Mesenchymal stem cell (in vitro differentiated cells and primary cell): ENCODE measurements around the gene CSK.

Source experiments
- DNase-seq: peaks from one replicate; pipeline ENCODE4 v3.0.0-alpha.2; 2013
- H2AFZ ChIP-seq: one replicate; pipeline ENCODE4 v1.6.1; 2013; ENCODE audit warnings: low read depth, mild to moderate bottlenecking, control low read depth, inconsistent platforms, low read length, moderate library complexity
- H2AK5ac ChIP-seq: 2 replicates; pipeline ENCODE4 v1.6.1; 2013; ENCODE audit warnings: low read length, moderate library complexity, mild to moderate bottlenecking, inconsistent platforms; ENCODE audit not compliant: severe bottlenecking
- H2BK120ac ChIP-seq: one replicate; pipeline ENCODE4 v1.6.1; 2013; ENCODE audit warnings: low read depth, mild to moderate bottlenecking, inconsistent platforms, low read length, moderate library complexity
- H2BK12ac ChIP-seq, 2 experiments: one replicate each; pipeline ENCODE4 v1.6.1; 2013; ENCODE audit warnings: inconsistent platforms in 2 of 2, low read length in 2 of 2, mild to moderate bottlenecking in 2 of 2, moderate library complexity in 2 of 2, control low read depth in 1 of 2
- H2BK15ac ChIP-seq: one replicate; pipeline ENCODE4 v1.6.1; 2013; ENCODE audit warnings: mild to moderate bottlenecking, low read depth, inconsistent platforms; ENCODE audit not compliant: poor library complexity, severe bottlenecking
- H2BK5ac ChIP-seq: 2 replicates; pipeline ENCODE4 v1.6.1; 2013; ENCODE audit warnings: low read depth, mild to moderate bottlenecking, low read length, control low read depth, inconsistent platforms; ENCODE audit not compliant: poor library complexity, severe bottlenecking
- H3K14ac ChIP-seq, 2 experiments: one replicate each; pipeline ENCODE4 v1.6.1; 2013; ENCODE audit warnings: inconsistent platforms in 2 of 2, low read length in 2 of 2, control low read depth in 1 of 2, mild to moderate bottlenecking in 1 of 2, moderate library complexity in 1 of 2
- H3K18ac ChIP-seq, 2 experiments: one replicate each; pipeline ENCODE4 v1.6.1; 2013; ENCODE audit warnings: inconsistent platforms in 2 of 2, low read length in 2 of 2, control low read depth in 1 of 2, low read depth in 1 of 2, mild to moderate bottlenecking in 1 of 2
- H3K23ac ChIP-seq, 2 experiments: one replicate each; pipeline ENCODE4 v1.6.1; 2013; ENCODE audit warnings: inconsistent platforms in 2 of 2, low read length in 2 of 2, mild to moderate bottlenecking in 2 of 2, moderate library complexity in 2 of 2, control low read depth in 1 of 2
- H3K27ac ChIP-seq: 2 replicates; pipeline ENCODE4 v1.5.1; 2013; ENCODE audit warnings: mild to moderate bottlenecking, moderate library complexity, low read length, control low read depth, inconsistent platforms; ENCODE audit not compliant: poor library complexity, severe bottlenecking
- H3K27me3 ChIP-seq, 2 experiments: 2 replicates each; pipeline versions ENCODE4 v1.6.1 to v1.7.0; 2013; ENCODE audit warnings: low read length in 2 of 2, mild to moderate bottlenecking in 2 of 2, moderate library complexity in 2 of 2, control low read depth in 1 of 2, inconsistent platforms in 1 of 2; ENCODE audit not compliant: control insufficient read depth in 1 of 2, insufficient read depth in 1 of 2
- H3K36me3 ChIP-seq, 2 experiments: 2 replicates each; pipeline versions ENCODE4 v1.6.1 to v1.7.0; 2013; ENCODE audit warnings: low read length in 2 of 2, control low read depth in 1 of 2, inconsistent platforms in 1 of 2, low read depth in 1 of 2, mild to moderate bottlenecking in 1 of 2; ENCODE audit not compliant: insufficient read depth in 2 of 2, control insufficient read depth in 1 of 2
- H3K4ac ChIP-seq, 2 experiments: one replicate each; pipeline ENCODE4 v1.6.1; 2013; ENCODE audit warnings: inconsistent platforms in 2 of 2, low read length in 2 of 2, mild to moderate bottlenecking in 2 of 2, moderate library complexity in 2 of 2, control low read depth in 1 of 2, low read depth in 1 of 2
- H3K4me1 ChIP-seq: 2 replicates; pipeline ENCODE4 v1.6.1; 2013; ENCODE audit warnings: low read depth, low read length, control low read depth; ENCODE audit not compliant: control insufficient read depth, insufficient read depth
- H3K4me2 ChIP-seq: 2 replicates; pipeline ENCODE4 v1.6.1; 2013; ENCODE audit warnings: low read length, mild to moderate bottlenecking, inconsistent platforms; ENCODE audit not compliant: poor library complexity, severe bottlenecking
- H3K4me3 ChIP-seq, 2 experiments: 2 replicates each; pipeline versions ENCODE4 v1.5.1 to v1.7.0; 2013; ENCODE audit warnings: low read length in 2 of 2, mild to moderate bottlenecking in 2 of 2, control low read depth in 1 of 2, low read depth in 1 of 2; ENCODE audit not compliant: insufficient read depth in 1 of 2
- H3K79me1 ChIP-seq: replicated peaks from 2 replicates; pipeline ENCODE4 v1.6.1; 2013; ENCODE audit warnings: mild to moderate bottlenecking, control low read depth, low read length, inconsistent platforms; ENCODE audit not compliant: poor library complexity, severe bottlenecking
- H3K9ac ChIP-seq: 2 replicates; pipeline ENCODE4 v1.7.0; 2013; ENCODE audit warnings: mild to moderate bottlenecking, low read length, moderate library complexity
- H3K9me3 ChIP-seq: 2 replicates; pipeline ENCODE4 v1.7.0; 2013; ENCODE audit warnings: mild to moderate bottlenecking, low read length; ENCODE audit not compliant: control insufficient read depth
- H4K8ac ChIP-seq: one replicate; pipeline ENCODE4 v1.6.1; 2013; ENCODE audit warnings: inconsistent platforms, mild to moderate bottlenecking, low read length, moderate library complexity
- H4K91ac ChIP-seq: one replicate; pipeline ENCODE4 v1.6.1; 2013; ENCODE audit warnings: mild to moderate bottlenecking, low read length, inconsistent platforms
- WGBS: methylation state at CpG from one replicate; pipeline ENCODE4 v1.1.7; 2013; ENCODE audit warnings: mixed read lengths; 5-methylcytosine and 5-hydroxymethylcytosine counted together

CSK gene

GRCh38 chr15:74792227-74793016, 10.5 kb downstream of the CSK start:
- Histone ChIP-seq H3K14ac (no peak overlapping the region), H4K91ac (no peak overlapping the region), H3K4me1 (peaks cover 63% of the 10 kb centered on the region), H2BK12ac (no peak overlapping the region), H2BK5ac (no peak overlapping the region), H3K23ac (no peak overlapping the region), H3K27ac (no peak overlapping the region), H2BK15ac (no peak overlapping the region), H2AFZ (no peak overlapping the region), H3K4ac (no peak overlapping the region), H2BK120ac (no peak overlapping the region), H4K8ac (no peak overlapping the region), H3K18ac (no peak overlapping the region), H3K9ac (peak overlapping the region; percentile 78), H3K9me3 (no peaks in the 10 kb centered on the region), H2AK5ac (peak overlapping the region; percentile 71), H3K27me3 (no peaks in the 10 kb centered on the region), H3K36me3 (peaks cover 0 to 14% of the 10 kb centered on the region in 2 experiments), H3K79me1 (peaks cover 23% of the 10 kb centered on the region), H3K4me2 (no peak overlapping the region), H3K4me3 (no peak overlapping the region)
- DNase-seq: no peak
- WGBS: 94% methylated on average over 11 of the region's 12 CpGs

- H2BK120ac ChIP-seq: no peak overlapping the region
- no peak overlapping the region for H2BK5ac ChIP-seq
- H3K9me3 ChIP-seq: no peaks in the 10 kb centered on the region
- no peak overlapping the region for H4K91ac ChIP-seq
- peaks cover 3 to 23% of the 10 kb centered on the region in 2 experiments for H3K36me3 ChIP-seq
- WGBS: 78% methylated on average over 12 of the region's 12 CpGs
- no peak overlapping the region for H3K18ac ChIP-seq
- H3K4me3 ChIP-seq: no peak overlapping the region
- no peak overlapping the region for H2BK12ac ChIP-seq
- H3K23ac ChIP-seq: peak overlapping the region in 1 of 2 experiments; percentile 20
- no peak overlapping the region for H2AK5ac ChIP-seq
- peak; percentile 30 for DNase-seq
- no peak overlapping the region for H3K4me2 ChIP-seq
- H3K14ac ChIP-seq: peak overlapping the region in 1 of 2 experiments; percentile 81
- H3K9ac ChIP-seq: peak overlapping the region; percentile 35
- H2BK15ac ChIP-seq: no peak overlapping the region
- peaks cover 28% of the 10 kb centered on the region for H3K79me1 ChIP-seq
- H2AFZ ChIP-seq: no peak overlapping the region
- peaks cover 54% of the 10 kb centered on the region for H3K4me1 ChIP-seq
- no peak overlapping the region for H3K27ac ChIP-seq
- peak overlapping the region in 1 of 2 experiments; percentile 6 for H3K4ac ChIP-seq
- H4K8ac ChIP-seq: no peak overlapping the region
- H3K27me3 ChIP-seq: no peaks in the 10 kb centered on the region
Observed at GRCh38 chr15:74793135-74794028, 11.5 kb downstream of the CSK start.

GRCh38 chr15:74794248-74794969, 12.5 kb downstream of the CSK start:
- no peak for DNase-seq
- Histone ChIP-seq H4K91ac (no peak overlapping the region), H2BK5ac (no peak overlapping the region), H3K36me3 (peaks cover 13 to 29% of the 10 kb centered on the region in 2 experiments), H3K18ac (no peak overlapping the region), H2AK5ac (no peak overlapping the region), H3K4me3 (no peak overlapping the region), H3K4me2 (no peak overlapping the region), H2BK15ac (no peak overlapping the region), H3K79me1 (peaks cover 33% of the 10 kb centered on the region), H2BK120ac (no peak overlapping the region), H3K4me1 (peaks cover 49% of the 10 kb centered on the region), H4K8ac (no peak overlapping the region), H3K23ac (no peak overlapping the region), H3K27me3 (no peaks in the 10 kb centered on the region), H3K9me3 (no peaks in the 10 kb centered on the region), H3K9ac (no peak overlapping the region), H3K27ac (no peak overlapping the region), H3K4ac (no peak overlapping the region), H3K14ac (no peak overlapping the region), H2BK12ac (no peak overlapping the region), H2AFZ (no peak overlapping the region)
- WGBS: 95% methylated on average over 6 of the region's 9 CpGs
